Activated CD4-positive, alpha-beta T cell treated with anti-CD3 and anti-CD28 coated beads, Interleukin-2, Interleukin-4, amounts not matched to agents 100 ng/mL and 50 ng/mL, durations not matched to agents 16 hours and 8 hours (primary cell): ENCODE data around the gene IQGAP3.

Experiments
- DNase-seq: peaks from one replicate; pipeline ENCODE4 v3.0.0-alpha.2; 2020; ENCODE audit warnings: low spot score

The IQGAP3 gene

GRCh38 chr1:156496211-156496761, 76.1 kb downstream of the IQGAP3 start:
- no peak for DNase-seq

- DNase-seq = no peak
Measured at GRCh38 chr1:156495401-156496140, 76.8 kb downstream of the IQGAP3 start.

DNA sequence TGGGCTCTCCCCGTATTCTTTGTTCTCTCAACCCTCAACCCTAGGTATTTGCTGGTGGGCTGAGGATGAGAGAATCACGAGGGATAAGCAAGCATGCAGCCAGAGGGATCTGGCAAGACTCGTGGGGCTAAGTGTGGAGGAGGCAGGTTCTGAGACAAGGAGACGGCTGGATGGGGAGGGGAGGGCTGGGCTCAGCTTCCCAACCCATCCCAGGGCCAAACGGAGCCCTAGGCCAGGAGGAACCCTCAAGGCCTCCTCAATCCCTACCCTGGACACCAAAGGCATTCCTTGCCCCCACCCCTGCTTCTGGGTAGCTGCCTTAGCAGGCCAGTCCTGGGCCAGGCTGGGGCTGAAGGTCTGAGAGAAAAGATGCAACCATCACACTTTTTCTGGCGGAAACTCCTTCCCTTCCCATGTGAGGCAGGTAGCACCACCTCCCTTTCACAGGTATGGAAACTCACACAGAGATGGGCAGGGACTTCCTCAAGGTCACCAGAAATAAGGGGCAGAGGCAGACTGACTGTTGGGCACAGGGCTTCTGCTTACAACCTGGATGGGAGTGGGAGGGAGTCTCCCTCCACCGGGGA, 78.0 kb downstream of the IQGAP3 start:
- no peak for DNase-seq

GRCh38 chr1:156493742-156494141, 78.6 kb downstream of the IQGAP3 start:
- no peak for DNase-seq

DNA sequence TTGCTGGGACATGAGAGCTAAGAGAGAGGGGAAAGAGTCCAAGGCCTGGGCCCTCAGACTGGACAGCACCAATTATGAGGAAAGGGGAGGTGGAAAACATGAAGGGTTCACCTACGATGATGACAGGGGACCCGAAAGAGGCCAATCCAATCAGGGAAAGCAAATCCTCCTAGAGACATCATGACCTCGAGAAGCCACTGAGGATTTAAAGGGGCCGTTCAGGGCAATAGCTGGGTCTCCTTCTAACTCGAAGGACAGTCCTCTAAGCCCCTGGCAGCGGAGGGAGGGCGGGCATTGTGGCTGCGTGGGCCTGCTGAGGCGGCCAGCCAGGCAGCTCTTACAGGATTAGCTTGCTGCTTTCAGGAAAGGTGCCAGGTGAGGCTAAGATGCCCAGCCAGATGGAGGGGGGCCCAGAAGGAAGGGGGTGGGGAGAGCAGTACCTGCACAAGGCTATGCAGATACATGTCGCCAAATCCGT, 79.2 kb downstream of the IQGAP3 start:
- DNase-seq = no peak

- DNase-seq = no peak
Measured at GRCh38 chr1:156492591-156493080, 79.7 kb downstream of the IQGAP3 start.

DNA sequence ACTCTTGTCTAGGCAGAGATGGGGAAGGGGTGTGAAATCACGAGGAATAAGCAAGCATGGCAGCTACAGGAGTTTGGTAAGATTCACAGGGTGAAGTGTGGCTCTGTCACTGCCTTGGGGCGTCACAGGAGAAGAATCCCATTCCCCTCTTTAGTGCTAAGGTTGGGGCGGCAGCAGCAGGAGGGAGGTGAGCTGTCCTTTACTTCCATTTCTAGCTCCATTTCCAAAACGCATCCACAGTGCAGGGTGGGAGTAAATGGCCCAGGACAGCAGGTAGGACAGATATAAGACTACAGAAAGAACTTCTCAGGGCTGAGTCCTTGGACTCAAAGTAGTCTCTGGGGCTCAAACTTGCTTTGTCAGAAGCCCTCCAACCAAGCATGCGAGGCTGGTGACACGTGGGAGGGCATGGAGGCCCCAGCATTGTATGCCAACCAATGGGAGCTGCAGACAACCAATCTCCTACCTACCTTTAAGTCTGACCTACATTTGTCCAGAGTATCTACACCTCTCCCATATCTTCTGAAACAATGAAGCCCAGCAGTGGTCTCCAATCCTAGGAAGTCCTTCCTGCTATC, 80.3 kb downstream of the IQGAP3 start:
- DNase-seq = no peak

DNA sequence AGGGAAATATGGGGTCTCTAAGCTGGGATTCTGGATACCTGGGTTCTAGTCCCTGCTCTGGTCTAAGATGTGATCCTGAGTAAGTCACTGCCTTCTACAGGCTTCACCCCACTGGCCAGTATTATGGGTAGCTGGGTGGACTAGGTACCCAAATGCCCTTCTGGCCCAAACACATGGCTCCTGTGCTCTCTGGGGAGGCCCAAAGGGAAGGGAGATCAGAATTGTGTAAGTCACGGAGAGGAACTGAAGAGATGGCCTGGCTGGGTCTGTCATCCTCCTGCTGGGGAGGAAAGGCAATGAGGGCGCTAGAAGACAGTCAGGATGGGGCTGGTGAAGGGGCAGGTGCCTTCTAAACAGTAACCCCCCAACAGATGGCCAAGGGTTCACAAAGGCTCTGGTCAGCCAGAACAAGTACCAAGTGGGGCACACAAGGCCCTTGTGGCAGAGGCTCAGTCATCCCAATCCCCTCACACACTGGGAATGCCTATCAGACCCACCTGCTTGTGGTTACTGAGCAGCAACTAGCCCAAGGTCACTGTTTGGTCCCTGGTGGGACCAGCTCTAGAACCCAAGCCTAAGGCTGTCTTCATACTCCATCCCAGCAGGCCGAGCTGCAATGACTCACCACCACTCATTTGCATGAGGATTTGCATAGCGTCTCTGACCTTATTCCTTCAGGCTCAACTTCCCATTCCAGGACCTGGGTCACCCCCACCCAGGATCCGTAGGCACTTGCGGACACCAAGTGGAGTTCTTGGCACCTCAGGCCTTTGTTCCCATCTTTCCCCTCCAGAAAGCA, 81.0 kb downstream of the IQGAP3 start:
- DNase-seq = no peak

- DNase-seq = no peak
Measured at GRCh38 chr1:156490401-156491032, 81.8 kb downstream of the IQGAP3 start.

DNA sequence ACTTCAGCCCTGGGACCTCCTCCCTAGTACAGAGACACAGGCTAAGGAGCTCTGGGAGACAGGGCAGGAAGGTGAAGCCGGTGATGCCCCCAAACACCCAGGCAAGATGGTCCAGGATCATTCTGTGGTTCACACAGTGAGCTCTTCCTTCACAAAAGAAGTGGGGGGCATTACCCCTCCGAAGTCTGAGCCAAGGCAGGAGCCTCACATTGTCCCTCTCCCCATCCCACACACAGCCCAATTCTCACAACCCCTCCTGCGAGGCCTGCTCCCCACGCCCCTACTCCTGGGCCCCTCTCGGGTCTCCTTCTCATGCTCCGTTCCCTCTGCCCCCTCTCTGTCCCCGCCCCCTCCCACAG, 82.5 kb downstream of the IQGAP3 start:
- no peak for DNase-seq

- DNase-seq = peak; percentile 58
Measured at GRCh38 chr1:156489166-156489934, 83.0 kb downstream of the IQGAP3 start.

DNA sequence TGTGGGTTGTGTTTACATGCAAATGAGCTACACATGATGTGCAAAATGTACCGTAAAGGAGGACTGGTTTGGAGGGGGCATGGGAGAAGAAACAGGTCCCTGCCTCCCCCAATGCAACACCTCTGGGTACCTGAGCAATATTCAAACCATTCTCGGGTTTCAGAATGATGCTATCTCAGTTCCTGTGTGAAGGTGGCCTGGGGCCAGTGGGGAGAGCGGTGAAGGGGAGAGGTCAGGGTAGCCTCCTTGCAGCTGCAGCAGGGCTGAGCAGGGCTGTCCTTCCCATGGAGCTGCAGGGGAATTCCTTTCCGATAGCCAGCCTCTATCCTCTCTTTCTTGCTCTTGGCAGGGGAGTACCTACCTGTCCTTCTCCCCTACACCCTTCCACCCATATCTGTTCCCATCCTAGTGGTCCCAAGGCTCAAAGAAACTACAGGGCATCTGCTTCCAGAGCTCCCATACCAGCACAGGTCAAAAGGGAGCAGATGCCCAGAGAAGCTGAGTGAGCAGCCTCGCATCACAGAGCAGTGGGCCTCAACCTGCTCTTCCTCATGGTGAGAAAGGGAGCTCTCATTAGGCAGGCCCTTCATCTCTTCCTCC, 83.7 kb downstream of the IQGAP3 start:
- DNase-seq = peak; percentile 85

- peak; percentile 50 for DNase-seq
Measured at GRCh38 chr1:156487862-156488261, 84.5 kb downstream of the IQGAP3 start.

- no peak for DNase-seq
Measured at GRCh38 chr1:156486421-156487344, 85.7 kb downstream of the IQGAP3 start.

DNA sequence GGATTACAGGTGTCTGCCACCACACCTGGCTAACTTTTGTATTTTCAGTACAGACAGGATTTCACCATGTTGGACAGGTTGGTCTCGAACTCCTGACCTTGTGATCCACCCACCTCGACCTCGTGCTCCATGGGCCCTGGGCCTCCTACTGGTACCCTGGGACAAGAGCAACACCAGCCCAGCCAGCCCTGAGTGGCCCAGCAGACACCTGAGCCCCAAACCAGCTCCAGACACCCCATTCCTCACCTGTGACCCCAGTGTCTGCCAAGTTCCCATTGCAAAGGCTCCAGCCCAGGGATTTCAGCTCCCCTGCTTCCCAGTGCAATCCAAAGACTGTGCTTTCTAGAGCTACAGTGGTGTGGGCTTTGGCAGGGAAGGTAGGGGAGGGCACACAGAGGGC, 86.4 kb downstream of the IQGAP3 start:
- no peak for DNase-seq

DNA sequence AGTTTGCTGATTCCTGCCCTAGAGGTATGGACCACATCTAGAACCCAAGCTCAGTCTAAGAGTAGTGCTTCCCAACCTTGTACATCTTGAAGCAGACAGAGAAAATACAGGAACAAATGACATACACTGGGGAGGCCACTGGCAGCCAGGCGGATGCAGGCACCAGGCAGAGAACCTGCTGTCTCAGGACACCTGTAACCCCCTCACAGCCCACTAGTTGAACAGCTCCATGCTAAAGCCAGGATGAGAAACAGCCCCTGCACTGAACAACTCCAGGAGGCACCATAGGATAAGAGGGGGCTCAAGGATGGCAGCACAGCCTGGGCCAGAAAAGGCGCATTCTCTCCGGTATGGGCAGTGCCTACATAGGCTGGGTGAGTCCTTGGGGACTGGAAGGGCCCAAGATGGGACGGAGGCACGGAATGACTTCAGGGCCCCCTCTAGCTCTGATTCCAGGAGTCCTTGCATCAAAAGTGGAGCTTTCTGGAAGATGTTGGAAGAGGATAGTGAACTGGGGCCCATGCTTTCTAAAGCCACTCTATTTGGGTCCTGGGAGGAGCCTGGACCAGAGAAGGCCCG, 87.8 kb downstream of the IQGAP3 start:
- no peak for DNase-seq

GRCh38 chr1:156483397-156483796, 89.0 kb downstream of the IQGAP3 start:
- no peak for DNase-seq

- no peak for DNase-seq
Measured at GRCh38 chr1:156482276-156482675, 90.1 kb downstream of the IQGAP3 start.

- DNase-seq = no peak
Measured at GRCh38 chr1:156481527-156481926, 90.8 kb downstream of the IQGAP3 start.
